Endothelial cell of umbilical vein (primary cell): ENCODE measurements around the gene GBP5. TPM values are rescaled to one million over a fixed set of nuclear protein-coding genes. Genes with fewer than 3 reads are reported as not detected.
"Not testable (repeated sequence)": the region's sequence is repeated elsewhere in the genome, so short reads cannot be mapped to it uniquely, and the experiment has no call there.

Experiments
- Bru-seq: library from RNA; stranded (reverse); fragments of 400-500 nt; gene quantifications from one replicate; lab custom pipeline; 2021; lab: Mats Ljungman, UMichigan
- BruChase-seq, 2 experiments: library from RNA; stranded (reverse); fragments of 400-500 nt; gene quantifications; one replicate each; lab custom pipeline; 2021; lab: Mats Ljungman, UMichigan
- BruUV-seq: library from RNA; stranded (reverse); fragments of 400-500 nt; replicated peaks from 2 replicates; lab custom pipeline; 2021; lab: Mats Ljungman, UMichigan
- CTCF ChIA-PET: fragments of 300-600, 350-600 bp; sonication (Branson Sonifier 250); formaldehyde crosslinking; loops from one replicate; lab custom pipeline; 2021; ENCODE audit warnings: antibody characterized with exemption, inconsistent platforms; lab: Charles Lee
- POLR2A ChIA-PET: fragments of 300-600, 350-600 bp; sonication (Branson Sonifier 250); formaldehyde crosslinking; loops from one replicate; lab custom pipeline; 2021; ENCODE audit warnings: antibody characterized with exemption, inconsistent platforms; lab: Charles Lee
- DNase-seq: peaks from one replicate; pipeline ENCODE4 v3.0.0-alpha.2; 2011; ENCODE audit warnings: low read depth, low spot score
- FAIRE-seq: peaks from 2 replicates; lab custom pipeline; 2011; peaks lifted over from hg19 to GRCh38; lab: Jason Lieb, UNC
- H2AFZ ChIP-seq: 2 replicates; pipeline ENCODE4 v1.6.0; 2012; ENCODE audit warnings: low read depth, low read length, control low read depth, inconsistent platforms
- H3K27ac ChIP-seq: 2 replicates; pipeline ENCODE4 v1.5.1; 2011; ENCODE audit warnings: low read depth, mild to moderate bottlenecking, control low read depth, low read length, moderate library complexity; ENCODE audit not compliant: insufficient read depth
- H3K27me3 ChIP-seq, 2 experiments: 2 replicates each; pipeline versions ENCODE4 v1.6.0 to v1.6.1; 2011; ENCODE audit warnings: low read length in 2 of 2, mixed read lengths in 1 of 2; ENCODE audit not compliant: control insufficient read depth in 2 of 2, insufficient read depth in 2 of 2
- H3K36me3 ChIP-seq, 2 experiments: 2 replicates in 1 of 2; 3 replicates in 1 of 2; pipeline ENCODE4 v1.5.1; 2011; ENCODE audit warnings: low read length in 2 of 2, mild to moderate bottlenecking in 1 of 2, moderate library complexity in 1 of 2; ENCODE audit not compliant: control insufficient read depth in 2 of 2, insufficient read depth in 2 of 2; ENCODE audit errors: extremely low read depth in 1 of 2
- H3K4me1 ChIP-seq: 3 replicates; pipeline ENCODE4 v1.5.1; 2011; ENCODE audit warnings: mild to moderate bottlenecking, low read length; ENCODE audit not compliant: control insufficient read depth, insufficient read depth; ENCODE audit errors: extremely low read depth
- H3K4me2 ChIP-seq: 2 replicates; pipeline ENCODE4 v1.6.1; 2011; ENCODE audit warnings: low read length, control low read depth, mixed read lengths; ENCODE audit not compliant: insufficient read depth
- H3K4me3 ChIP-seq, 3 experiments: fragments of 200-600 bp in 1 of 3; sonication (generic), shearing (Covaris generic) in 1 of 3; replicated peaks in 1 of 3; 2 replicates each; pipeline ENCODE4 v1.5.1; 2011 to 2016; ENCODE audit warnings: control low read depth in 3 of 3, low read length in 3 of 3, mild to moderate bottlenecking in 2 of 3, inconsistent platforms in 1 of 3, low read depth in 1 of 3, moderate library complexity in 1 of 3; ENCODE audit not compliant: insufficient read depth in 1 of 3
- H3K79me2 ChIP-seq: 2 replicates; pipeline ENCODE4 v1.6.0; 2012; ENCODE audit warnings: low read length, inconsistent platforms; ENCODE audit not compliant: control insufficient read depth, insufficient read depth
- H3K9ac ChIP-seq: replicated peaks from 2 replicates; pipeline ENCODE3; 2011; ENCODE audit warnings: low read length, control low read depth; ENCODE audit not compliant: insufficient read depth; ENCODE audit errors: extremely low read depth
- H3K9me1 ChIP-seq: replicated peaks from 3 replicates; pipeline ENCODE4 v1.6.0; 2011; ENCODE audit warnings: mild to moderate bottlenecking, low read length; ENCODE audit not compliant: control insufficient read depth, insufficient read depth; ENCODE audit errors: extremely low read depth
- H3K9me3 ChIP-seq: replicated peaks from 2 replicates; pipeline ENCODE4 v1.5.1; 2012; ENCODE audit warnings: low read length, inconsistent platforms; ENCODE audit not compliant: control insufficient read depth, insufficient read depth
- H4K20me1 ChIP-seq: replicated peaks from 2 replicates; pipeline ENCODE3; 2011; ENCODE audit warnings: mild to moderate bottlenecking, low read length; ENCODE audit not compliant: control insufficient read depth, insufficient read depth; ENCODE audit errors: extremely low read depth
- CTCF ChIP-seq, 2 donors: IDR thresholded peaks; 1 replicate in 1 of 2; 2 replicates in 1 of 2; pipeline ENCODE4 v1.5.1; 2011; ENCODE audit warnings: low read length in 2 of 2, mild to moderate bottlenecking in 2 of 2, moderate library complexity in 2 of 2, control low read depth in 1 of 2, inconsistent platforms in 1 of 2, low read depth in 1 of 2; ENCODE audit not compliant: insufficient read depth in 1 of 2; ENCODE audit errors: extremely low read depth in 1 of 2
- EZH2 ChIP-seq: IDR thresholded peaks from 2 replicates; pipeline ENCODE4 v1.6.1; 2012; ENCODE audit warnings: borderline replicate concordance, low read depth, mild to moderate bottlenecking, moderate library complexity, low read length, inconsistent platforms; ENCODE audit not compliant: severe bottlenecking
- FOS ChIP-seq: IDR thresholded peaks from 2 replicates; pipeline ENCODE4 v1.6.1; 2011; ENCODE audit warnings: mild to moderate bottlenecking, low read length, moderate library complexity, borderline replicate concordance; ENCODE audit not compliant: insufficient read depth
- GATA2 ChIP-seq: IDR thresholded peaks from 2 replicates; pipeline ENCODE4 v1.7.0; 2011; ENCODE audit warnings: low read depth, mild to moderate bottlenecking, moderate library complexity, mixed read lengths, low read length; ENCODE audit not compliant: insufficient read length, insufficient read depth
- MAX ChIP-seq: IDR thresholded peaks from 2 replicates; pipeline ENCODE4 v1.6.1; 2011; ENCODE audit not compliant: insufficient read depth, insufficient read length
- MYC ChIP-seq: IDR thresholded peaks from one replicate; pipeline ENCODE4 v1.6.1; 2011; ENCODE audit warnings: mild to moderate bottlenecking, low read depth, low read length
- POLR2A ChIP-seq: IDR thresholded peaks from 2 replicates; pipeline ENCODE4 v1.6.1; 2012; ENCODE audit warnings: low read depth, mild to moderate bottlenecking, control low read depth, low read length
- POLR2AphosphoS5 ChIP-seq: IDR thresholded peaks from 2 replicates; pipeline ENCODE4 v1.6.1; 2012; ENCODE audit warnings: low read depth, mild to moderate bottlenecking, control low read depth, low read length, moderate library complexity; ENCODE audit not compliant: insufficient read depth
- dilution Hi-C: fragments of 300-500 bp; cut with MboI; formaldehyde crosslinking; loops from one replicate; pipeline ENCODE4 v1.15.0; 2019; ENCODE audit warnings: low sequenced_read_pairs; ENCODE audit not compliant: extremely low pct_ligation_motif_present
- intact Hi-C: fragments of 100-400 bp; cut with micrococcal nuclease; formaldehyde crosslinking; loops from one replicate; pipeline ENCODE4 v1.10.0; 2022
- long read RNA-seq: library from polyadenylated mRNA; stranded (forward); transcript quantifications from one replicate; pipeline ENCODE4 v2.0.0, GENCODE V29; 2021
- polyA minus RNA-seq, 3 experiments: library from RNA; depleted of rRNA, polyadenylated mRNA; stranded (reverse); fragments of >200 nt; gene quantifications; 1 replicate in 1 of 3; 2 replicates in 2 of 3; pipeline ENCODE4 v1.2.3, GENCODE V29; 2011
- polyA plus RNA-seq, 4 experiments: library from polyadenylated mRNA; depleted of rRNA in 3 of 4; stranded (reverse) in 3 of 4; unstranded in 1 of 4; fragments of >200 nt; gene quantifications; 2 replicates each; pipeline versions ENCODE4 v1.2.1 to v1.2.3, GENCODE V29; 2011 to 2012; ENCODE audit warnings: missing spikeins in 1 of 4
- total RNA-seq: library from RNA; stranded (reverse); gene quantifications from 2 replicates; pipeline ENCODE4 v1.2.3, GENCODE V29; 2021

The GBP5 gene
- total RNA-seq (0.31 TPM in 1 of 2 replicates, not detected in the other), polyA plus RNA-seq (not detected in 2 replicates), polyA minus RNA-seq (not detected in 2 replicates), Bru-seq, nascent RNA (percentile 15 among the genes with signal in this experiment), BruChase-seq, experiment 1, labeled RNA remaining after a 6-hour chase (not detected), BruChase-seq, experiment 2, labeled RNA remaining after a 2-hour chase (percentile 5 among the genes with signal in this experiment)
- not detected in 2 replicates for polyA plus RNA-seq (2011; cell fraction: cytosol; rRNA removed)
- 0.05 TPM in 1 of 2 replicates, not detected in the other for polyA plus RNA-seq (2011; cell fraction: nucleus; rRNA removed)
- 0.11 TPM in 1 of 2 replicates, not detected in the other for polyA plus RNA-seq (2012)
- polyA minus RNA-seq (2011; cell fraction: cytosol; rRNA and poly(A)+ RNA removed): not detected
- not detected in 2 replicates for polyA minus RNA-seq (2011; cell fraction: nucleus; rRNA and poly(A)+ RNA removed)
- long read RNA-seq: 0 reads

- intact Hi-C loops, CTCF ChIA-PET: not testable (repeated sequence)
These were observed at the start of gene GBP5 for GRCh38 chr1:89272269-89273041. Gene GBP5 (minus strand): TSS chr1:89272860. CDS start chr1:89269555, 3,305 bp downstream.

GRCh38 chr1:89322402-89322801 lies 49.7 kb upstream of the GBP5 start:
- DNase-seq (no peak), FAIRE-seq (no peak)
- H3K27me3 ChIP-seq: no peaks in the 10 kb centered on the region
- no peaks in the 10 kb centered on the region for H3K79me2 ChIP-seq
- no peak overlapping the region for H3K4me3 ChIP-seq
- no peaks in the 10 kb centered on the region for H3K36me3 ChIP-seq
- dilution Hi-C loops: no loop called here
- no peaks in the 10 kb centered on the region for H4K20me1 ChIP-seq
- H3K27ac ChIP-seq: no peak overlapping the region
- intact Hi-C loops: no loop called here
- BruUV-seq: no TSS peak
- TF ChIP-seq POLR2A (no peak), EZH2 (no peak), MYC (no peak), FOS (no peak), CTCF (IDR thresholded peaks at IDR 0.05; ENCODE audit: extremely low read depth in 1 of 2, insufficient read depth in 1 of 2, low read depth in 1 of 2, low read length in 2 of 2) (no peak), POLR2AphosphoS5 (no peak), GATA2 (no peak), MAX (no peak)
- ChIA-PET POLR2A (no interaction called here), CTCF (no interaction called here)
- no peak overlapping the region for H3K4me2 ChIP-seq
- no peaks in the 10 kb centered on the region for H3K9me3 ChIP-seq
- no peaks in the 10 kb centered on the region for H3K9me1 ChIP-seq
- no peak overlapping the region for H3K9ac ChIP-seq
- H3K4me1 ChIP-seq: no peaks in the 10 kb centered on the region
- no peak overlapping the region for H2AFZ ChIP-seq

More at GRCh38 chr1:89272269-89273041, at the start of gene GBP5:
- H4K20me1 ChIP-seq, H3K9me1 ChIP-seq, dilution Hi-C loops, FAIRE-seq, POLR2A ChIA-PET, H3K4me3 ChIP-seq, H3K4me1 ChIP-seq, H3K36me3 ChIP-seq, DNase-seq, H3K9ac ChIP-seq, H2AFZ ChIP-seq, H3K27ac ChIP-seq, H3K9me3 ChIP-seq, BruUV-seq, H3K27me3 ChIP-seq, H3K79me2 ChIP-seq, H3K4me2 ChIP-seq: not testable (repeated sequence)
